Stimulated activated CD4-positive, alpha-beta T cell treated with anti-CD3 and anti-CD28 coated beads, Interleukin-12 subunit alpha, Interleukin-12 subunit beta, amount 100 ng/mL, for 24 hours (primary cell): ENCODE measurements around the gene TNPO3.
"Not testable (repeated sequence)": the region's sequence is repeated elsewhere in the genome, so short reads cannot be mapped to it uniquely, and the experiment has no call there.

Experiments used
- DNase-seq, 2 experiments: peaks; one replicate each; pipeline ENCODE4 v3.0.0-alpha.2; 2020; ENCODE audit warnings: low read depth in 2 of 2

TNPO3 gene

DNA sequence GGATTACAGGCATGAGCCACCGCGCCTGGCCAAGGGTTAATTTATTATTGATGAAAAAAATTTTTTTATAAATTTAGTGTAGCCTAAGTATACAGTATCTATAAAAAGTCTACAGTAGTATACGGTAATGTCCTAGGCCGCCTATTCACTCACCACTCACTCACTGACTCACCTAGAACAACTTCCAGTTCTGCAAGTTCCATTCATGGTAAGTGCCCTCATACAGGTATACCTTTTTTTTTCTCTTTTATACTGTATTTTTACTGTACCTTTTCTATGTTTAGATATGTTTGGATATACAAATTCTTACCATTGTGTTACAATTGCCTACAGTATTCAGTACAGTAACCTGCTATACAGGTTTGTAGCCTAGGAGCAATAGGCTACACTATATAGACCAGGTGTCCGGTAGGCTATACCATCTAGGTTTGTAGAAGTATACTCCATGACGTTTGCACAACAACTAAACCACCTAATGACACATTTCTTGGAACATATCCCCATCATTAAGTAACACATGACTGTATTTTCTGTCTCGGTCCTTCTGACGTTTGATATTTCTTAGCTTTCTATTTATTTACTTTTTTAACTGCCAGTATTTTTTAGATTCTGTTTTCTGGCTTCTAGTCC lies 93.8 kb downstream of the TNPO3 start:
- no peak for DNase-seq

DNA sequence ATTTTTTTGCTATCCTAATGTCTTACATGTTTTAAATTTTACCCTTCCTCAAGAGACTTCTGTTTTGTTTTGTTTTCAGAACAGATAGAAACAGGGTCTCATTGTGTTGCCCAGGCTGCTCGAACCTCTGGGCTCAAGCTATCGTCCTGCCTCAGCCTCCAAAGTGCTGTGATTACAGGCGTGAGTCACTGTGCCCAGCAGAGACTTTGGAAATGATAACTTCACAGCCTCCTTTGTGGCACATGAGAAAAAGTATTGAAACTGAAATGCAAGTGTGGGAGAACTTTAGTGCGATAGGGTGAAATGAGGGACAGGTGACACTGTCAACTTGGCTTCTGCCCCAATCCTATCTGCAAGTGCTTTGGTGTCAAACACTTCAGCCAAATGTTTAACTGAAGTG lies 95.6 kb downstream of the TNPO3 start:
- DNase-seq = no peak

DNA sequence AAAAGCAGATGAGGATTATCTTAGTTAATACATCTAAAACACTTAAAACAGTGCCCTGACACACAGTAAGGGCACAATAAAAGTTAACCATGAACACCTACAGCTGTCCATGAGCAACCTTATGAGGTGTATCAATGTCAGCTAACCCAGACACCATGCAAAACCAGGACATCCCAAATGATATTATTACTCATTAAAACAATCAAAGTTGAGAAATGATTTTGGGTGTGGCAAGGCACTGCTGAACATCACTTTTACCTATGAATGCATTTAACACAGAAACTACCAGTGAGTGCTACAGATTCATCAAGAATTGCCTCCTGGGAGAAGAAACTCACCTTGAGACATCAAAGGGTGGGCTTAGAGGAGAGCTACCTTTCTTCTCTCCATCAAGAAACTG lies 98.9 kb downstream of the TNPO3 start:
- DNase-seq = no peak

- DNase-seq = no peak
Observed at GRCh38 chr7:128954830-128955802, 99.8 kb downstream of the TNPO3 start.

GRCh38 chr7:128954150-128954549 lies 100.8 kb downstream of the TNPO3 start:
- no peak for DNase-seq

- no peak for DNase-seq
Observed at GRCh38 chr7:128951296-128951695, 103.6 kb downstream of the TNPO3 start.

DNA sequence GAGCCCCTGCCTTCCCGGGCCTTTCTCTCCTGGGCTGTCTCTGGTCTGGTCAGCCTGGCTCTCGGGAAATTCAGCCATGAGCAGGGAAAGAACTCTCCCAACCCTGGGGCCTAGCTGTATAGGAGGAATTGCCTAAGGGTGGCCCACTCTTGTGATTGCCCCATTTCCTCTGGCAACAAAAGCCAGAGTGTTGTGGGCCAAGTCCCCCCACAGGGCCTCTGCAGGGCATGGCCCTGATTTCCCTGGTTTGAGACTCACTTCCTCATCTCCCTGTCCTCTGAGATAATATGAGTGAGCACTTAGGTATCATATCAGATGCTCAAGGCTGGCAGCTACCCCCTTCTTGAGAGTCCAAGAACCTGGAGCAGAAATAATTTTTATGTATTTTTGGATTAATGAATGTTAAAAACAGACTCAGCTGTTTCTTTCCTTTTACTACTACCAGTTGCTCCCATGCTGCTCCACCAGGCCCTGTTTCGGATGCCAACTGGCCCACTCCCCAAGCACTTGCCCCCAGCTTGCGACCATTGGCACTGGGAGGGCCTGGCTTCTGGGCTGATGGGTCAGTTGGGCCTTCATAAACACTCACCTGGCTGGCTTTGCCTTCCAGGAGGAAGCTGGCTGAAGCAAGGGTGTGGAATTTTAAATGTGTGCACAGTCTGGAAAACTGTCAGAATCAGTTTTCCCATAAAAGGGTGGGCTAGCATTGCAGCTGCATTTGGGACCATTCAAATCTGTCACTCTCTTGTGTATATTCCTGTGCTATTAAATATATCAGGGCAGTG lies 105.7 kb downstream of the TNPO3 start:
- DNase-seq = no peak

- DNase-seq = no peak
Observed at GRCh38 chr7:128948312-128948973, 106.5 kb downstream of the TNPO3 start.

DNA sequence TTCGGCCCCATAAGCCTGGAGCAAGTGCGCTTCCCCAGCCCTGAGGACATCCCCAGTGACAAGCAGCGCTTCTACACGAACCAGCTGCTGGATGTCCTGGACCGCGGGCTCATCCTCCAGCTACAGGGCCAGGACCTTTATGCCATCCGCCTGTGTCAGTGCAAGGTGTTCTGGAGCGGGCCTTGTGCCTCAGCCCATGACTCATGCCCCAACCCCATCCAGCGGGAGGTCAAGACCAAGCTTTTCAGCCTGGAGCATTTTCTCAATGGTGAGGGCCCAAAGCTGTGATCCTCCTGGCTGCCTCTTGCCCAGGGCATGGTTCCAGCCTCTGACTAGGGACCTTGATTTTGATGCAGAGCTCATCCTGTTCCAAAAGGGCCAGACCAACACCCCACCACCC lies 107.1 kb downstream of the TNPO3 start:
- no peak for DNase-seq

DNA sequence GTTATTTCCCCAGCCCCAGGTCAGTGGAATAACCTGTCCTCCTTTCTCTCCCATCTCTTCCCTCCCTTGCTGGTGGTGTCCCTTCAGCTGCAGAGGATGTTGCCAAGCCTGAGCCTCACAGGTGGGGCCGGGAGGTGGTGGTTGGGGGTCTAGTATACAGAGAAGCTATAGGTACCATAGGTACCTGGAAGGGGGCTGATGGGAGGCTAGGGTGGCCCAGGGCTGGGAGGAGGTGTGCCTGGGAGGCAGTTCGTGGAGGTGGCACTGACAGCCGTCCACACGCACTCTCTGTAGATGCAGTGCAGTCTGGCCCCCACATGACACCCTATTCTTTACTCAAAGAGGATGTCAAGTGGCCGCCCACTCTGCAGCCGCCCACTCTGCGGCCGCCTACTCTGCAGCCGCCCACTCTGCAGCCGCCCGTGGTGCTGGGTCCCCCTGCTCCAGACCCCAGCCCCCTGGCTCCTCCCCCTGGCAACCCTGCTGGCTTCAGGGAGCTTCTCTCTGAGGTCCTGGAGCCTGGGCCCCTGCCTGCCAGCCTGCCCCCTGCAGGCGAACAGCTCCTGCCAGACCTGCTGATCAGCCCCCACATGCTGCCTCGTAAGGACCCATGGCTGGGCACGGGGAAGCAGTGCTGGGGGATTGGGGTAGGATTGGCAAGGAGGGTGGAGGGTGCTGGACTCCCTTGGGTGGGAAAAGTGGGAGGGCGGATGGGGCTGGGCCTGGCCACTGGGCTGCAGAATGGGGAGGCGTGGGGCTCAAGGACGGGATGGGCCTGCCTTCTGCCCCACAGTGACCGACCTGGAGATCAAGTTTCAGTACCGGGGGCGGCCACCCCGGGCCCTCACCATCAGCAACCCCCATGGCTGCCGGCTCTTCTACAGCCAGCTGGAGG lies 107.7 kb downstream of the TNPO3 start:
- DNase-seq = no peak

- DNase-seq = no peak
Observed at GRCh38 chr7:128945668-128946366, 109.1 kb downstream of the TNPO3 start.

DNA sequence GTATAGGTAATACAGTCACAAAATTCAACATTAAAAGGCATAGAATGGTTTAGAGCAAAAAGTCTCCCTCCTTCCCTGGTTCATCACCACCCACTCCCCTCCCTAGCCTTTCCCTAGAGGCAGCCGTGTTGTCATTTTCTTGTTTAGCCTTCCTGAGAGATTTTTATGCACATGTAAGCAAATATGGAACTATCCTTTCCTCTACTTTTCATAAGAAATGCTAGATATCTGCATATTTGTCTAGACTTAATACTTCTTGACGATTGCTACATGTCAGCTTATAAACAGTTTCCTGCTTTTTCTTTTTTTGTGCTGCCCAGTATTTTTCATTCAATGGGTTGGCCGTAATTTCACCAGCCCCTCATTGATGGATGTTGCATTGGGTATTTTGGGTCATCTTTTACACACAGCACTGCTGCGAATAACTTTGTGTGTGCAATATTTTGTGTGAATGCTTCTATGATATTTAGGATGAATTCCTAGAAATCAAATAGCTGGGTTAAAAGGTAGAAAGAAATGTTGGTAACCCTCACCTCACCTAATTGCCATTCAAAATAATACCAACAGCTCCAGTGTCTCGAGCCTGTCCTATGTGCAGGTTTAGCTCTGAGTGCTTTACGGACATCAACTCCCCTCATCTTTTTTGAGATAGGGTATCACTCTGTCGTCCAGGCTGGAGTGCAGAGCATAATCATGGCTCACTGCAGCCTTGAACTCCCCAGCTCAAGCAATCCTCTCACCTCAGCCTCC lies 110.2 kb downstream of the TNPO3 start:
- DNase-seq = no peak

DNA sequence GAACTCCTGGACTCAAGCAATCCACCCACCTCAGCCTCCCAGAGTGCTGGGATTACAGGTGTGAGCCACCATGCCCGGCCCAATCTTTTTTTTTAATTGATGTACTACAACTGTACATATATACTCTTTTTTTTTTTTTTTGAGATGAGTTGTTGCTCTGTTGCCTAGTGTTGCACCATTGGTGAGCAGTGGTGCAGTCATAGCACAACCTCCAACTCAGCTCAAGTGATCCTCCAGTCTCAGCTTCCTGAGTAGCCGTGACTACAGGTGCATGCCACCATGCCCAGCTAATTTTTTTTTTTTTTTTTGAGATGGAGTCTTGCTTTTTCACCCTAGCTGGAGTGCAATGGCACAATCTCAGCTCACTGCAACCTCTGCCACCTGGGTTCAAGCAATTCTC lies 111.7 kb downstream of the TNPO3 start:
- not testable (repeated sequence) for DNase-seq

DNA sequence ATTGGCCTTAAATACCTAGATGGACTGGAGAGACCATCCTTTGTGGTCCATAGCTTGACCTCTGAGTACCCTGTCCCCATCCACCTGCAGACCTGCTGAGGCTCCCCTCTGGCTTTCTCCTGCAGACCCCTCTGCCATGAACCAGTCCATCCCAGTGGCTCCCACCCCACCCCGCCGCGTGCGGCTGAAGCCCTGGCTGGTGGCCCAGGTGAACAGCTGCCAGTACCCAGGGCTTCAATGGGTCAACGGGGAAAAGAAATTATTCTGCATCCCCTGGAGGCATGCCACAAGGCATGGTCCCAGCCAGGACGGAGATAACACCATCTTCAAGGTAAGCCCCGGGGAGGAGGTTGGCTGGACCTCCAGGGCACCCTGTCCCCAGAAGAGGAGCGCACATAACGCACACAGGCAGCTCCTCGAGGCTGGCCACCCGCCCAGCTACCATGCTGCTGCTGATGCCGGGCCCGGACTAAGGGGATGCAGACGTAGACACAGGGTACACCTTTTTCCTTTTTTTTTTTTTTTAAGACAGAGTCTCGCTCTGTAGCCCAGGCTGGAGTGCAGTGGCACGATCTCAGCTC lies 112.9 kb downstream of the TNPO3 start:
- no peak for DNase-seq

- DNase-seq = no peak
Observed at GRCh38 chr7:128941323-128941890, 113.5 kb downstream of the TNPO3 start.

DNA sequence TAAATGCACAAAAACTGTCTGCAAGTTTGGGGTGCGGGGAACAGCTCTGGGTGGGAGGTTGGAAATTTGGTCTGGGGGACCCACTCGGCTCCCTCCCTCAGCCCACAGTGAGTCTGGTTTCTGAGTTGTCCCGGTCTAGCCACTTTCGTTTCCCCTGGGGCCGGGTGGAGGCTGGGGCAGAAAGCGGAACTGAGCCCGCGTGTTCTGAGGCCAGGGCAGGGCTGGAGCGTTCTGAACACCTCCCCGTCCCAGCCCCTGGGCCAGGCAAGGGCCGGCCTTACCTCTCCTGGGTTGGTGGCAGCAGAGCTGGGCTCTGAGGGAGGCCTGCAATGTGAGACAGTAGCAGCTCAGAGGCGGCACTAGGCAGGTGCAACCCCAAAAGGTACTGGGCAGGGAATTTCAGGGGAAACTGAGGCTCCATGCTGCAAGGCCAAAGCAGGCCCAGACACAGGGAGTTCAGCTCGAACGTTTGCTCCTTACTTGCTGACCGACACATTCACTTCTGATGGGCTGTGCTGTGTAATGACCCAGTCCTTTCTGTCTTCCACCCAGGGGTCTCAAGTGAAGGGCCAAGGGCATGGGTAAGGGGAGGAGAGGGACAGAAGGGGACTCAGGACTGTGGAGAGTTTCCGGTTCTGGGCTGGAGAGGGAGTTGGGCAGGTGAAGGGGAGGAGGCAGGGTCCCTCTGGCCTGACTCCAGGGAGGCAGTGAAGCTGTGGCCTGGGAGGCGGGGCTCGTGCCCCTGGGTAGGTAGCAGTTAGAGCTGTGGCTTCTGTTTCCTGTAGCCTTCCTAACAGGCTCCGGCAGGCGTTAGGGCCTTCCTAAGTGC lies 114.2 kb downstream of the TNPO3 start:
- DNase-seq = no peak

DNA sequence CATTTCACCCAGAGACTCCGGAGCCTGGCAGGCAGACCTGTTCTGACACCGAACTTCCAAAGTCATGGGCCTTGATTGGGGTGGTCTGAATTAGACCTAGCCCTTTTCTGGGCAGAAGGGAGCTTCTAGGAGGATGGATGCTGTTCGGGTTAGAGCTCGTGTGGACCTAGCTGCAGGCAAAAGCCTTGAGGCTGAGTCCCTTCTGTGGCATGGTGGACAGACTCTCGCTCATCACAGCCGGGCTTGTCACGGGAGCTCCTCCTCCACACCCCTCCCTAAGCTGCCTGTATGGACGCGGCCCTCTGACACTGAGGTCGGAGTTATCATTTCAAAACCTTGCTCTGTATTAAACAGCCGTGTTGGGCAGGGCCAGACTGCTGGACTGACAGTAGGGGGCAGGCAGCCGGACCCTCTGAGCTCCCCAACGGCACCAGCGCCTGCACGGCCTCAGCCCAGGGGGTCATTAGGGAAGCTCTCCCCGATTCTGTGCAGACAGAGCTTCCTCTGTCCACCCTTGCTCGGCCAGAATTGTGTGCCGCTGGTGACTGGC lies 115.0 kb downstream of the TNPO3 start:
- no peak for DNase-seq
